RWPE2 (cell line): ENCODE results near the gene SMIM22.

Source experiments
- ATAC-seq: fragments of 200-7000 bp; cut with Tn5 transposase; 3 replicates; pipeline ENCODE4 v1.9.1; 2021; ENCODE audit warnings: low read depth
- DNase-seq: peaks from one replicate; pipeline ENCODE4 v3.0.0-alpha.2; 2020; ENCODE audit warnings: low spot score
- H3K27ac ChIP-seq: fragments of 450-650 bp; 2 replicates; pipeline ENCODE4 v1.5.1; 2017; ENCODE audit warnings: mild to moderate bottlenecking; ENCODE audit not compliant: poor library complexity, severe bottlenecking
- H3K27me3 ChIP-seq: fragments of 250-450 bp; sonication (Bioruptor Pico); 2 replicates; pipeline ENCODE4 v1.5.1; 2021; ENCODE audit warnings: mild to moderate bottlenecking, moderate library complexity; ENCODE audit not compliant: insufficient read depth, poor library complexity, severe bottlenecking
- H3K36me3 ChIP-seq: fragments of 250-450 bp; sonication (Bioruptor Pico); 2 replicates; pipeline ENCODE4 v1.5.1; 2020; ENCODE audit warnings: low read depth, mild to moderate bottlenecking, moderate library complexity
- H3K4me1 ChIP-seq: fragments of 250-450 bp; sonication (Bioruptor Pico); 2 replicates; pipeline ENCODE4 v1.5.1; 2021; ENCODE audit warnings: mild to moderate bottlenecking, moderate library complexity; ENCODE audit not compliant: insufficient read depth, poor library complexity, severe bottlenecking
- H3K4me3 ChIP-seq: fragments of 250-450 bp; sonication (Bioruptor Pico); 2 replicates; pipeline ENCODE4 v1.5.1; 2021; ENCODE audit warnings: mild to moderate bottlenecking, moderate library complexity; ENCODE audit not compliant: severe bottlenecking
- H3K9me3 ChIP-seq: fragments of 250-450 bp; sonication (Bioruptor Pico); 2 replicates; pipeline ENCODE4 v1.5.1; 2021; ENCODE audit warnings: mild to moderate bottlenecking, moderate library complexity; ENCODE audit not compliant: severe bottlenecking
- CTCF ChIP-seq: fragments of 450-650 bp; IDR thresholded peaks from one replicate; pipeline ENCODE4 v1.5.1; 2017; ENCODE audit warnings: mild to moderate bottlenecking, moderate library complexity; ENCODE audit not compliant: poor library complexity, severe bottlenecking

SMIM22 gene

GRCh38 chr16:4830408-4830807 is 35.2 kb downstream of the SMIM22 start:
- H3K27ac ChIP-seq: no peak overlapping the region

GRCh38 chr16:4831616-4832015 is 36.4 kb downstream of the SMIM22 start:
- Histone ChIP-seq H3K27ac (no peak overlapping the region), H3K9me3 (no peaks in the 10 kb centered on the region), H3K4me1 (no peaks in the 10 kb centered on the region), H3K27me3 (no peaks in the 10 kb centered on the region), H3K4me3 (no peak overlapping the region), H3K36me3 (peaks cover 93% of the 10 kb centered on the region)
- ATAC-seq (no peak), DNase-seq (no peak)
- no peak for TF ChIP-seq CTCF

More at GRCh38 chr16:4830408-4830807, 35.2 kb downstream of the SMIM22 start:
- no peaks in the 10 kb centered on the region for H3K27me3 ChIP-seq
- no peak for TF ChIP-seq CTCF
- DNase-seq (no peak), ATAC-seq (no peak)
- no peaks in the 10 kb centered on the region for H3K4me1 ChIP-seq
- H3K4me3 ChIP-seq: no peak overlapping the region
- H3K36me3 ChIP-seq: peaks cover 91% of the 10 kb centered on the region
- H3K9me3 ChIP-seq: no peaks in the 10 kb centered on the region

DNA sequence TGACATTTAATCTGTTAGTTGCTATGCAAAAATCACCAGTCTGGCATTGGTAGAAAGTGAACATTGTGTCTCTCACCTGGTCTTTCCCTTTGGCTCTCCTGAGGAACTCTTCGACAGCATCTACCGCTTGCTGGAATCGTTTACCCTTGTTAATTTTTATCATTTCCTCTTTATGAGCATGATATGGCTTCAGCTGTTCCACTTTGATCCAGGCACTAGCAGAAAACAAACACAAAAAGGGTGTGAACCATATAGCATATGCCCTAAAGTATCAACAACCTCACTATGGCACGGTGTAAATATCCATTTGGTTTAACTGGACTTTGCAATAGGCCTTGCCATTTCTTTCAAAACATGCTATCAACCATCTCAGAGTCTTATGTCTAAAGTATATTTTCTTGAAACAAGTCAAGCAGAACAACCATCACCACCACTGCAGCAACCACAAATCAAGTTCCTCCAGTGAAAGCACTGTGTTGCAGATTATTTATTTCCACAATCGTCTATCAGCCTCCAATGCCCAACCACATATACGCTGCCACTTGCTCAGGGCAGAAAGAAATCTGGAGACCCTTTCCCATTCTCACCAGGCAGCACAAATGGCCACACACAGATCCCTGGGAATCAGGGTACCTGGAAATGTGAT is 37.7 kb downstream of the SMIM22 start:
- no peaks in the 10 kb centered on the region for H3K27me3 ChIP-seq
- H3K9me3 ChIP-seq: no peaks in the 10 kb centered on the region
- no peak overlapping the region for H3K4me3 ChIP-seq
- ATAC-seq: no peak
- peaks cover 92% of the 10 kb centered on the region for H3K36me3 ChIP-seq
- no peak overlapping the region for H3K27ac ChIP-seq
- DNase-seq: no peak
- TF ChIP-seq CTCF: no peak
- no peaks in the 10 kb centered on the region for H3K4me1 ChIP-seq

GRCh38 chr16:4833584-4833983 is 38.4 kb downstream of the SMIM22 start:
- Histone ChIP-seq H3K9me3 (no peaks in the 10 kb centered on the region), H3K36me3 (peaks cover 89% of the 10 kb centered on the region), H3K27me3 (no peaks in the 10 kb centered on the region), H3K27ac (no peak overlapping the region), H3K4me3 (no peak overlapping the region), H3K4me1 (no peaks in the 10 kb centered on the region)
- DNase-seq (no peak), ATAC-seq (no peak)
- TF ChIP-seq CTCF: no peak

DNA sequence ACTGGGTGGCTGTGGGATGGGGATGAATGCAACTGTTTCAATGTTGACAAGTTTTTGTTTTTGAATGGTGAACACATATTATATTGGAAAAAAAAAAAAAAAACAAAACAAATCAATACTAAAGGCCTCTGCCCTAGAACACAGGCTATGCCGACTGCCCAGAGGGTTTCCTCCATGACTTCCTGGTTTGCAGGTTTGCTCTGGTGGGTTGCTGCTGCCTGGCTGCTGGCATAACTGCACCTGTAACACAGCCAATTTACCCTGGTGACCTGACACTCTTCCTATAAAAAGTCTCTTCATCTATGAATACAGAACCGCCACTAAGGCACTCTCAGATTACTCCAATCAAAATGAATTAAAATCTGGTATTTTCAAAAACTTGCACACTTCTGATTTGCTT is 41.6 kb downstream of the SMIM22 start:
- no peak for ATAC-seq
- no peak overlapping the region for H3K4me3 ChIP-seq
- H3K27ac ChIP-seq: no peak overlapping the region
- H3K36me3 ChIP-seq: peaks cover 88% of the 10 kb centered on the region
- no peaks in the 10 kb centered on the region for H3K27me3 ChIP-seq
- TF ChIP-seq CTCF: no peak
- H3K9me3 ChIP-seq: no peaks in the 10 kb centered on the region
- DNase-seq: no peak
- no peaks in the 10 kb centered on the region for H3K4me1 ChIP-seq
